Measurements from ENCODE around the gene PELI2.

The PELI2 gene

DNA sequence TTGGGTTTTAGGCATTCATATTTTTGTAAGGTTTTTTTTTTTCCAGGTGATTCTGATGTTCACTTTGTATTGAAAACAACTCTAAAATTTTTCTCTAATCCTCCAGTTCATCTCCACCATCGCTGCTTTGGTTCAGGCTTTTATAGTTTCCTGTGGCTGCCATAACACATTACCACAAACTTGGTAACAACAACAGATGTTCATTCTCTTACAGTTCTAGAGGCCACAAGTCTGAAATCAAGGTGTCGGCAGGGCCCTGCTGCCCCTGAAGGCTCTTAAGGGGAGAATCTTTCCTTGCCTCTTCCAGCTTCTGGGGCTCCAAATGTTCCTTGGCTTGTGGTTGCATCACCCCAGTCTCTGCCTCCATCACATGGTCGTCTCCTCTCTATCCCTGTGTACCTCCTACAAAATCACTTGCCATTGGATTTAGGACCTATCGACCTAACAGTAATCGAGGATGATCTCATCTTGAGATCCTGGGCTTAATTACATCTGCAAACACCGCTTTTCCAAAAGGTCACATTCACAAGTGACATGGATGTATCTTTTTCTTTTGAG lies 55.2 kb downstream of the PELI2 start:
- H3K4me3 ChIP-seq (ENCODE audit: control insufficient read depth, low read depth, low read length), result no peak overlapping the region
- TF ChIP-seq, protein P1, sequence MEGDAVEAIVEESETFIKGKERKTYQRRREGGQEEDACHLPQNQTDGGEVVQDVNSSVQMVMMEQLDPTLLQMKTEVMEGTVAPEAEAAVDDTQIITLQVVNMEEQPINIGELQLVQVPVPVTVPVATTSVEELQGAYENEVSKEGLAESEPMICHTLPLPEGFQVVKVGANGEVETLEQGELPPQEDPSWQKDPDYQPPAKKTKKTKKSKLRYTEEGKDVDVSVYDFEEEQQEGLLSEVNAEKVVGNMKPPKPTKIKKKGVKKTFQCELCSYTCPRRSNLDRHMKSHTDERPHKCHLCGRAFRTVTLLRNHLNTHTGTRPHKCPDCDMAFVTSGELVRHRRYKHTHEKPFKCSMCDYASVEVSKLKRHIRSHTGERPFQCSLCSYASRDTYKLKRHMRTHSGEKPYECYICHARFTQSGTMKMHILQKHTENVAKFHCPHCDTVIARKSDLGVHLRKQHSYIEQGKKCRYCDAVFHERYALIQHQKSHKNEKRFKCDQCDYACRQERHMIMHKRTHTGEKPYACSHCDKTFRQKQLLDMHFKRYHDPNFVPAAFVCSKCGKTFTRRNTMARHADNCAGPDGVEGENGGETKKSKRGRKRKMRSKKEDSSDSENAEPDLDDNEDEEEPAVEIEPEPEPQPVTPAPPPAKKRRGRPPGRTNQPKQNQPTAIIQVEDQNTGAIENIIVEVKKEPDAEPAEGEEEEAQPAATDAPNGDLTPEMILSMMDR (IDR thresholded peaks at IDR 0.05; ENCODE audit: control insufficient read depth, insufficient read depth, low read depth, low read length, missing control alignments), result no peak
- DNase-seq (ENCODE audit: low read depth), result no peak

DNA sequence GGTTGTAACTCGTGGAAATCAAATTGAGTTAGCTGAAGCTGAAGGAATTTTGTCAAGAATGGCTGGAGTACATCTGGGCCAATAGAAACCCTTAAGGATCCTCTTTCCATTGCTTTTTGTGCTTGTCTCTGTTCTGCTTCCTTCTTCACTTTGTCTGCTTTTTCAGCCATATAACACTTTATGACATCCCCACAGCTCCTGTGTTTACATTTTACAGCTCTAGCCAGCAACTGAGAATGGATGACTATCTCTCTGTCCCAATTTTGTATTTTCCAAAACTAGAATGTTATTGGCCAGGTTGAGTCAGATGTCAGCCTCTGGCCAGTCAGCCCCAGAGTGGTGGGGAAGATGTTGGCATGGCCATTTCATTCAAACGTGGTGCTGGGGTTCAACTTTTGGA lies 57.6 kb downstream of the PELI2 start:
- no peak for DNase-seq (ENCODE audit: low read depth)
- TF ChIP-seq, protein P1 (IDR thresholded peaks at IDR 0.05; ENCODE audit: control insufficient read depth, insufficient read depth, low read depth, low read length, missing control alignments), result no peak
- no peak overlapping the region for H3K4me3 ChIP-seq (ENCODE audit: control insufficient read depth, low read depth, low read length)

DNA sequence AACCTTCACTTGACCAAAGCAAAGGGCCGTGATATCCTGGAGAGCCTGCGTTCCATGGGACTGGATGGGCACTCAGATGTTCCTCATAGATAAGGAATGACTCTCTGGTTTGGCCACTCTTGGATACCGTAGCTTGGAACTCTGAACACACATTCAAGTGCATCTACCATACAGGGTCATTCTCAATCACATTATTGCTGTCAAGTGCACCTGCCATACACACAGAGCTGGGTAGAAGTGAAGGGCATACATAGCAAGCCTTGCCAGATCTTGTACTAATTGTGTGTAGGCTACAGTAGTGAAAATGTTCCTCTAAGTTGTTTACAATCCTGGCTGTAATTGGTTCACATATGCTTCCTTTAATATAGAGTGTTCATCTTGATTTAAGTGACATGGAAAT lies 58.3 kb downstream of the PELI2 start:
- no peak for DNase-seq (ENCODE audit: low read depth)
- TF ChIP-seq, protein P1 (IDR thresholded peaks at IDR 0.05; ENCODE audit: control insufficient read depth, insufficient read depth, low read depth, low read length, missing control alignments), result no peak
- H3K4me3 ChIP-seq (ENCODE audit: control insufficient read depth, low read depth, low read length), result no peak overlapping the region

DNA sequence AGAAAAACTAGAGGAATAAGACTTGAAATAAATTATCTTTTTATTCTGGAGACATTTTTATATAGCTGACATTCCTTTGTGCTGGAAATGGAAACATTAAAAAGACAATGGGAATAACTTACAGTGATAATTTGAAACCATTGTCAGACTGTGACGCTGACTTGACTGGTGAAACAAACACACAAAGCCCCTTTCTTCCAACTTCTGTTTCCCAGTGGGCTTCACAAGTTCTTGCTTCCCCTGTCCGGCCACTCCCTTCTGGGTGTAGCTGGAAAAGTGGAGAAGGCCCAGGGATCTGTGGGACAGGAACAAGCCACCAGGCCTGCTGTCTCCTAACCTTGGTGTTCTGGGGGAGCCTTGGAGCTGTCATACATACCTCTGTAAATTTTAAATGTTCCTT lies 58.8 kb downstream of the PELI2 start:
- no peak overlapping the region for H3K4me3 ChIP-seq (ENCODE audit: control insufficient read depth, low read depth, low read length)
- TF ChIP-seq, protein P1 (IDR thresholded peaks at IDR 0.05; ENCODE audit: control insufficient read depth, insufficient read depth, low read depth, low read length, missing control alignments), result no peak
- DNase-seq (ENCODE audit: low read depth), result no peak

DNA sequence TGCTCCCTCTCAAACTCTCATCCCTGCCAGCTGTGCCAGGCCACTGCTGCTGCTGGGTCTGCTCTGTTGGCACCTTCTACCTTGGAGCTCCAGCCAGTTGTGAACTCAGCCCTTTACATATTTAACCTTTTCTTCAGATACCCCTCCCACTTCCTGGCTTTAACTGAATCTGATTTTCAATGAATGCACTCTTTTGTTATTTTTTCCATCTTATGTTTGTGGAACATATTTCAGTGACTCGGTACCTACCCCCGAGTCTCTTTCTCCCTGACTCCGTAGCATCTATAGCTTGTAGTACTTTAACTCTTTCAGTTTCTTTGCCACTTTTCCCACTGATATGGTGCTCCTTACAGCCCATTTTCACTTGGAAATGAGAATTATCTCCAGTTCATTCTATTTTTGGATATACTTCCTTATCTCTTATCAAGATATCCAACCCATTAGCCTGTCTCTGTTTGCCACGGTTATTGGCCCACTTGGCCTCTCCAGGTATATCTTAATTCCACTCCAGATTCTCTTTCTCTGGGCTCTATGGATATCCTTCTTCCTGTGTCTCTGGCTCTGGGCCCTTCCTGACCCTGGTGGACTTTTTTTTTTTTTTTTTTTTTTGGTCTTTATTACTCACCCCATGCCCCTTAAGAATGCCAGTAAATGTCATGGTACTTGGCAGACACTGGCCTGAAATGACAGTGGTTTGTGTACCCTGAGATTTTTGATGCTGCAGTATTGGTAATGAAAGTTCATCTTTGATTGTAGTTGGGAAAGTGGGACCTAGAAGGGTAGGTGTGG lies 62.7 kb downstream of the PELI2 start:
- no peak for DNase-seq (ENCODE audit: low read depth)
- TF ChIP-seq, protein P1 (IDR thresholded peaks at IDR 0.05; ENCODE audit: control insufficient read depth, insufficient read depth, low read depth, low read length, missing control alignments), result no peak
- H3K4me3 ChIP-seq (ENCODE audit: control insufficient read depth, low read depth, low read length), result no peak overlapping the region

DNA sequence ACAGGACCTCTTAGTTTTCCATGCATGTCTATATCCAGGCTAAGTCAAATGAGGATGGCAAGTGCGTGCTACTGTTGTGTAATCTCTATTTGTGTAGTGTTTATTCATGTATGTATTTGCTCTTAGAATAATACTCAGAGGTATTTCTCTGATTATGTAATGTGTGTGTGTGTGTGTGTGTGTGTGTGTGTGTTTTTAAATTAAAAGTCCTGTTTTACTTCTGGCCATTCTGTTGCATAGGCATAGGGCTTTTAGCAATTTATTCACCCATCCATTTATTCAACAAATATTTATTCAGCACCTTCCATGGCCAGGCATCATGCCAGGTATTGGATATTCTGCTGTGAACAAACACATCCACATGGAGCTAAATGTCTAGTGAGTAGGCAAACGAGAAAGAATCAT lies 63.5 kb downstream of the PELI2 start:
- TF ChIP-seq, protein P1 (IDR thresholded peaks at IDR 0.05; ENCODE audit: control insufficient read depth, insufficient read depth, low read depth, low read length, missing control alignments), result no peak
- no peak for DNase-seq (ENCODE audit: low read depth)
- H3K4me3 ChIP-seq (ENCODE audit: control insufficient read depth, low read depth, low read length), result no peak overlapping the region

Measured in AG09309 (cell line).